Lower leg skin (tissue), 4 donors: ENCODE results near the gene DNAH6. TPM values are rescaled to one million over a fixed set of nuclear protein-coding genes. Genes with fewer than 3 reads are reported as not detected.
A peak's percentile ranks its signal among the peaks of the same experiment; 100 is the strongest.

ENCODE experiments used
- DNase-seq, 2 donors: peaks; one replicate each; pipeline ENCODE4 v3.0.0-alpha.2; 2019; ENCODE audit warnings: low spot score in 2 of 2
- H3K4me3 ChIP-seq: fragments of 200-600 bp; sonication (generic); 2 replicates; pipeline ENCODE4 v1.5.1; 2017; ENCODE audit warnings: mild to moderate bottlenecking, low read depth; ENCODE audit not compliant: poor library complexity, severe bottlenecking
- CTCF ChIP-seq, 3 donors: fragments of 450-650 bp; IDR thresholded peaks; one replicate each; pipeline ENCODE4 v1.5.1; 2016; ENCODE audit warnings: antibody characterized with exemption in 3 of 3, mild to moderate bottlenecking in 3 of 3, moderate library complexity in 2 of 3
- POLR2A ChIP-seq, 2 donors: fragments of 450-650 bp; IDR thresholded peaks; one replicate each; pipeline ENCODE4 v1.6.1; 2016 to 2017; ENCODE audit warnings: antibody characterized with exemption in 2 of 2, mild to moderate bottlenecking in 1 of 2, moderate library complexity in 1 of 2
- WGBS, 2 donors: methylation state at CpG; one replicate each; pipeline ENCODE4 v1.1.5; 2018; 5-methylcytosine and 5-hydroxymethylcytosine counted together
- intact Hi-C: fragments of 100-400 bp; cut with DNase I; formaldehyde crosslinking; loops from one replicate; pipeline ENCODE4 v1.15.0; 2023; ENCODE audit warnings: low total_unique reads
- total RNA-seq, 4 donors: library from RNA; depleted of rRNA; stranded (reverse); fragments of >200 nt; gene quantifications; one replicate each; pipeline ENCODE4 v1.1.0, GENCODE V29; 2016

The DNAH6 gene
- total RNA-seq, 4 donors from 2014 or later = 0.02 to 0.72 (median 0.25) TPM

GRCh38 chr2:84827978-84828575 is 311.8 kb downstream of the DNAH6 start:
- WGBS, 2 donors = 72 to 81% methylated on average over 2 of the region's 2 CpGs
- no peak overlapping the region for H3K4me3 ChIP-seq
- DNase-seq = no peak
- TF ChIP-seq CTCF (IDR thresholded peaks at IDR 0.05) (no peak), POLR2A (IDR thresholded peaks at IDR 0.05) (no peak)
- intact Hi-C loops = no loop called here

DNA sequence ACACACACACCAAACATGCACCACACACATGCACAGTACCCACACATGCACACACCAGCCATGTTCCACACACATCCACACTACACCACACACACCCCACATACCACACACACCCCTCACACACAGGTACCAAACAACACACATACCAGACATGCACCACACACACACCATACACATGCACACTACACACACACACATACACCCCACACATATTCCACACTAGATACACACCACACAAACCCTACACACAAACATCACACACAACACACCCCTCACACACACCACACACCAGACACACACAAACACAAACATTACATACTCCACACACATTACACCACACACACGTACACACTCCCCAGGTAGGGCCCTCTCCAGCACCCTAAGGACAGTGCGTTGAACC is 313.4 kb downstream of the DNAH6 start:
- intact Hi-C loops = no loop called here
- TF ChIP-seq POLR2A (IDR thresholded peaks at IDR 0.05) = no peak
- peak in 1 of 3 donors; percentile 70 for TF ChIP-seq CTCF (IDR thresholded peaks at IDR 0.05)
- no peak overlapping the region for H3K4me3 ChIP-seq
- DNase-seq = no peak
- 87 to 90% methylated on average over 2 of the region's 2 CpGs for WGBS, 2 donors

- DNase-seq = peak in 1 of 2 donors; percentile 28
- intact Hi-C loops = no loop called here
- no peak overlapping the region for H3K4me3 ChIP-seq
- 59 to 61% methylated on average over 11 of the region's 11 CpGs for WGBS, 2 donors
- TF ChIP-seq CTCF (IDR thresholded peaks at IDR 0.05) (no peak), POLR2A (IDR thresholded peaks at IDR 0.05) (no peak)
These were observed 313.8 kb downstream of the DNAH6 start for GRCh38 chr2:84830095-84830494.

DNA sequence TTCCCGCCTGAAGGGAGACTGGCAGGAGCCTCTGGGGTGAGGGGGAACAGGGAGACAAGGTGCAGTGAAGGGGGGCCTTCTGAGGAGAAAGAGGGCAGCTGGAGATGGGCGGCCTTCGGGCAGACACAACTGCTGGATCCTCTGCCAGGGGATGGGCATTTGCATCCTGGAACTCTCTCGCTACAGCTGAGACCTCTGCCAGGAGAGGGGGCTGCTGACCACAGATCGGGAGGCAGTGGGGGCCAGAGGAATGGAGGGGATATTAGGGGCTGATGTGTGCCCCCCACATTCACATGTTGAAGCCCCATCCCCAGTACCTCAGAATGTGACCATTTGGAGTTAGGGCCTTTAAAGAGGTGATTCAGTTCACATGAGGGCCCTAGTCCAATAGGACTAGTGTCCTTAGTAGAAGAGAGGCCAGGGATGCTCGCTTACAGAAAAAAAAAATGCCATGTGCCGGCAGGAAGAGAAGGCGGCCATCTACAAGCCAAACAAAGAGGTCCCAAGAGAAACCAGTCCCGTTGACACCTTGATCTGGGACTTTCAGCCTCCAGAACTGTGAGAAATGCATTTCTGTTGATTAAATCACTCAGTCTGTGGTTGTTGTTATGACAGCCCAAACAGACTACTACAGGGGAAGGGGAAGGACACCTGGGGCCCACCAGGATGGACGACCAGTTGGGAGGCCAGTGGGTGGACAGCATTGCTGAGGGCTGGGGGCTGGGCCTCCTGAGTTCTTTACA is 314.6 kb downstream of the DNAH6 start:
- no peak for TF ChIP-seq CTCF (IDR thresholded peaks at IDR 0.05)
- no peak for TF ChIP-seq POLR2A (IDR thresholded peaks at IDR 0.05)
- 87 to 88% methylated on average over 10 of the region's 10 CpGs for WGBS, 2 donors

DNA sequence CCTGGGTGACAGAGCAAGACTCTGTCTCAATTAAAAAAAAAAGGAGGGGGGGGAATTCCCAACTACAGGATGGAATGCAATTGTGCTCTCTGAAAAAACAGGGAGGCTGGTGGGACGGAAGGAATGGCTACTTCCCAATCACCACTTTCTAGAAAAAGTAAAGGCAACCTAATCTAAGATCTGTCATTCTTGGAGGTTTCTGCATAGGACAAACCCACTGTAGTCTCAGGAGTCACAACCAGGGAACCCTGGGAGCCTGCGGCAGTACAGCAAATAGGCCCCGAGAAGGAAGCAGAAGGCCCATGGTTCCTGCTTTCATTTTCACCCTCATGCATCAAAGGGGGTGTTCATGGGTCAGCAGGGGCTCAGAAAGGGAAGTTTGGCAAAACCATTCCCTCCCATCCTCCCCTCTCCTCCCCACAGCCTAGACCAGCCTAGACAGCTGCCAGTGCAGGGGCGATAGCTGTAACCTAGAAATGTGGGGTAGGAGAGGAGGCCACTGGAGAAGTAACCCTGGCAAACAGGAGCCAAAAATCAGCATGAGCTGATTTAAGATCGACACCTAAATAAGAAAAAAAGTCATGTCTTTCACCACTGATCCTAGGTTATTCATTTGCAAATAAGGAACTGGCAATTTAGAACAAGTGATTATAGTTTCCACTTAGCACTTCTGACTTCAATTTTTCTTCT is 316.6 kb downstream of the DNAH6 start:
- H3K4me3 ChIP-seq = no peak overlapping the region
- TF ChIP-seq CTCF (IDR thresholded peaks at IDR 0.05) (no peak), POLR2A (IDR thresholded peaks at IDR 0.05) (no peak)
- peak in 1 of 2 donors; percentile 27 for DNase-seq
- WGBS, 2 donors = 61 to 70% methylated on average over 5 of the region's 5 CpGs
- intact Hi-C loops = no loop called here

More for the DNA sequence above, 314.6 kb downstream of the DNAH6 start:
- DNase-seq = no peak
- no peak overlapping the region for H3K4me3 ChIP-seq
- intact Hi-C loops = no loop called here
